Measurements from ENCODE around the gene PROK1. TPM values are rescaled to one million over a fixed set of nuclear protein-coding genes. Genes with fewer than 3 reads are reported as not detected.

The PROK1 gene
- polyA plus RNA-seq, 1 of the 3 experiments (the other 2 are of a cell fraction): not detected

DNA sequence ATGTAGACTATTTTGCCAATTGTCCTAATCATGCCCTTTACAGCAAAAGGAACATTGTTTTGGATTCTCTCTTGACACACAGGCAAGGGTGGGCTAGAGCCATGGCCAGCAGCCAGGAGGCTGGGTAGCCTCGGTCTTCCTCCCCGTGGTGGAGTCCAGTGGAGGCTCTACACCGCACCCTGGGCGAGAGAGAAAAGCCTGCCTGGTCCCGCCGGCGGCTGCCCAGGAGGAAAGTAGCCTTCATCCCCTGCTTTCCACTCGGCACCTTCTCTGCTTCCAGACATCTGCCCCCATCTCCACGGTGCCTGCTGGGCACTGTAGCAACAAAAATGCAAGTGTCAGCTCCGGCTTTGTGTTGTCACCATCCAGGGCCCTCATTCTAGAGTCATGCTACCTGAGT, 21.6 kb downstream of the PROK1 start:
- CTCF ChIA-PET: interaction anchor here (1.4 to 4.0 kb wide), 4 partner anchors 12 to 265 kb away, joined by 4 to 27 read pairs (median 11); no protein-coding TSS in a partner anchor
- TF ChIP-seq GABPA (IDR thresholded peaks at IDR 0.05; ENCODE audit: low read depth): no peak
- TF ChIP-seq, protein P1, sequence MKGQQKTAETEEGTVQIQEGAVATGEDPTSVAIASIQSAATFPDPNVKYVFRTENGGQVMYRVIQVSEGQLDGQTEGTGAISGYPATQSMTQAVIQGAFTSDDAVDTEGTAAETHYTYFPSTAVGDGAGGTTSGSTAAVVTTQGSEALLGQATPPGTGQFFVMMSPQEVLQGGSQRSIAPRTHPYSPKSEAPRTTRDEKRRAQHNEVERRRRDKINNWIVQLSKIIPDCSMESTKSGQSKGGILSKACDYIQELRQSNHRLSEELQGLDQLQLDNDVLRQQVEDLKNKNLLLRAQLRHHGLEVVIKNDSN (IDR thresholded peaks at IDR 0.05; ENCODE audit: borderline replicate concordance, low read depth): no peak
- TF ChIP-seq YY1 (IDR thresholded peaks at IDR 0.05; ENCODE audit: low read depth): no peak
- no peak for TF ChIP-seq EZH2phosphoT487 (IDR thresholded peaks at IDR 0.05; ENCODE audit: borderline replicate concordance, low read depth)
- TF ChIP-seq GATA2 (CRISPR knock-in tag; IDR thresholded peaks at IDR 0.05): no peak
- no peak for TF ChIP-seq SIN3A (IDR thresholded peaks at IDR 0.05; ENCODE audit: borderline replicate concordance, low read depth, low read length)
- TF ChIP-seq, protein P2, sequence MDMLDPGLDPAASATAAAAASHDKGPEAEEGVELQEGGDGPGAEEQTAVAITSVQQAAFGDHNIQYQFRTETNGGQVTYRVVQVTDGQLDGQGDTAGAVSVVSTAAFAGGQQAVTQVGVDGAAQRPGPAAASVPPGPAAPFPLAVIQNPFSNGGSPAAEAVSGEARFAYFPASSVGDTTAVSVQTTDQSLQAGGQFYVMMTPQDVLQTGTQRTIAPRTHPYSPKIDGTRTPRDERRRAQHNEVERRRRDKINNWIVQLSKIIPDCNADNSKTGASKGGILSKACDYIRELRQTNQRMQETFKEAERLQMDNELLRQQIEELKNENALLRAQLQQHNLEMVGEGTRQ (IDR thresholded peaks at IDR 0.05; ENCODE audit: borderline replicate concordance, low read depth, low read length): no peak
- no peak for TF ChIP-seq EP300 (IDR thresholded peaks at IDR 0.05; ENCODE audit: borderline replicate concordance in 1 of 2, low read depth in 1 of 2, low read length in 1 of 2)
- WGBS (ENCODE audit: low lambda C conversion rate): 54% methylated on average over 3 of the region's 10 CpGs

DNA sequence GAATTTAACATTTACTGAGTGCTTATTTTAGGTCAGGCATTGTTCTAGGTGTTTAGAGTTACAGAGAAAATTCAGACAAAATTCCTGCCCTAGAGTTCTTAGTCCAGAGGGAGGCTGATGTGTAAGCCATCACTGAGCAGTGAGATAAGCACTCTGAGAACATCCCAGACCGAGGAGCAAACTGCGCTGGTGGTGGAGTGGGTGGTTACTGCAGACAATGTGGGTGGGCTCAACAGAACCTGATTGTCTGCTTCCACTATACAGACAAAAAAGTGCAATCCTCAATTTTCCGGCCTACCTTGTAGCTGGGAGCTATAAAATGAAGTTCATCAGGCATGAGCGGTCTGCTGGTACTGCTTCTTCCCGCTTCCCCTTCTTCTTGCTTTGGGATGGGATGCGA, 23.5 kb downstream of the PROK1 start:
- 88% methylated on average over 6 of the region's 6 CpGs for WGBS (ENCODE audit: low lambda C conversion rate)
- H3K4me2 ChIP-seq: no peak overlapping the region
- no peaks in the 10 kb centered on the region for H3K79me2 ChIP-seq (ENCODE audit: insufficient read depth)
- H3K27me3 ChIP-seq (ENCODE audit: insufficient read depth): no peaks in the 10 kb centered on the region
- no peaks in the 10 kb centered on the region for H4K20me1 ChIP-seq (ENCODE audit: insufficient read depth)
- no peaks in the 10 kb centered on the region for H3K36me3 ChIP-seq (replicated peaks in 1 of 2; ENCODE audit: control insufficient read depth in 1 of 2, insufficient read depth in 2 of 2, low read length in 1 of 2)
- H3K9me3 ChIP-seq: no peaks in the 10 kb centered on the region
- TF ChIP-seq, protein P3, sequence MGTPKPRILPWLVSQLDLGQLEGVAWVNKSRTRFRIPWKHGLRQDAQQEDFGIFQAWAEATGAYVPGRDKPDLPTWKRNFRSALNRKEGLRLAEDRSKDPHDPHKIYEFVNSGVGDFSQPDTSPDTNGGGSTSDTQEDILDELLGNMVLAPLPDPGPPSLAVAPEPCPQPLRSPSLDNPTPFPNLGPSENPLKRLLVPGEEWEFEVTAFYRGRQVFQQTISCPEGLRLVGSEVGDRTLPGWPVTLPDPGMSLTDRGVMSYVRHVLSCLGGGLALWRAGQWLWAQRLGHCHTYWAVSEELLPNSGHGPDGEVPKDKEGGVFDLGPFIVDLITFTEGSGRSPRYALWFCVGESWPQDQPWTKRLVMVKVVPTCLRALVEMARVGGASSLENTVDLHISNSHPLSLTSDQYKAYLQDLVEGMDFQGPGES (IDR thresholded peaks at IDR 0.05; ENCODE audit: low read depth, low read length): no peak
- no peak for TF ChIP-seq NRF1 (IDR thresholded peaks at IDR 0.05; ENCODE audit: low read depth, low read length)
- no peak for TF ChIP-seq MEF2A (IDR thresholded peaks at IDR 0.05; ENCODE audit: borderline replicate concordance, low read depth)
- TF ChIP-seq GABPA (IDR thresholded peaks at IDR 0.05; ENCODE audit: low read depth): no peak
- TF ChIP-seq FOXM1 (IDR thresholded peaks at IDR 0.05; ENCODE audit: low read depth): no peak
- no peak for TF ChIP-seq SMC3 (IDR thresholded peaks at IDR 0.05; ENCODE audit: low read depth, low read length)
- TF ChIP-seq TEAD4 (IDR thresholded peaks at IDR 0.05; ENCODE audit: borderline replicate concordance, insufficient read depth): no peak
- no peak for TF ChIP-seq GATA2 (CRISPR knock-in tag; IDR thresholded peaks at IDR 0.05)
- TF ChIP-seq, protein P4, sequence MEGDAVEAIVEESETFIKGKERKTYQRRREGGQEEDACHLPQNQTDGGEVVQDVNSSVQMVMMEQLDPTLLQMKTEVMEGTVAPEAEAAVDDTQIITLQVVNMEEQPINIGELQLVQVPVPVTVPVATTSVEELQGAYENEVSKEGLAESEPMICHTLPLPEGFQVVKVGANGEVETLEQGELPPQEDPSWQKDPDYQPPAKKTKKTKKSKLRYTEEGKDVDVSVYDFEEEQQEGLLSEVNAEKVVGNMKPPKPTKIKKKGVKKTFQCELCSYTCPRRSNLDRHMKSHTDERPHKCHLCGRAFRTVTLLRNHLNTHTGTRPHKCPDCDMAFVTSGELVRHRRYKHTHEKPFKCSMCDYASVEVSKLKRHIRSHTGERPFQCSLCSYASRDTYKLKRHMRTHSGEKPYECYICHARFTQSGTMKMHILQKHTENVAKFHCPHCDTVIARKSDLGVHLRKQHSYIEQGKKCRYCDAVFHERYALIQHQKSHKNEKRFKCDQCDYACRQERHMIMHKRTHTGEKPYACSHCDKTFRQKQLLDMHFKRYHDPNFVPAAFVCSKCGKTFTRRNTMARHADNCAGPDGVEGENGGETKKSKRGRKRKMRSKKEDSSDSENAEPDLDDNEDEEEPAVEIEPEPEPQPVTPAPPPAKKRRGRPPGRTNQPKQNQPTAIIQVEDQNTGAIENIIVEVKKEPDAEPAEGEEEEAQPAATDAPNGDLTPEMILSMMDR (IDR thresholded peaks at IDR 0.05): no peak
- no peak overlapping the region for H2AFZ ChIP-seq (ENCODE audit: low read depth)
- H3K9ac ChIP-seq: no peak overlapping the region
- no peak for DNase-seq
- no peaks in the 10 kb centered on the region for H3K9me2 ChIP-seq
- ChIA-PET POLR2A (no interaction called here), CTCF (interaction anchor here (0.8 to 4.0 kb wide), 3 partner anchors 22 to 267 kb away, joined by 3 to 27 read pairs (median 4); no protein-coding TSS in a partner anchor)
- H3K27ac ChIP-seq (ENCODE audit: low read depth in 2 of 2, low read length in 1 of 2): no peak overlapping the region
- no peak overlapping the region for H3K4me3 ChIP-seq (ENCODE audit: low read depth in 2 of 2, low read length in 1 of 2)
- H3K4me1 ChIP-seq (ENCODE audit: control insufficient read depth in 1 of 2, insufficient read depth in 2 of 2, low read depth in 1 of 2, low read length in 1 of 2): peaks cover 2 to 15% of the 10 kb centered on the region in 2 experiments; a peak in 2 of 4 replicates
- peaks cover 8% of the 10 kb centered on the region for H3F3A ChIP-seq (replicated peaks; ENCODE audit: insufficient read depth)

More for the DNA sequence above, 21.6 kb downstream of the PROK1 start:
- H4K20me1 ChIP-seq (ENCODE audit: insufficient read depth): no peaks in the 10 kb centered on the region
- peaks cover 6% of the 10 kb centered on the region for H3F3A ChIP-seq (replicated peaks; ENCODE audit: insufficient read depth)
- H2AFZ ChIP-seq (ENCODE audit: low read depth): no peak overlapping the region
- no peaks in the 10 kb centered on the region for H3K9me2 ChIP-seq
- no peak for DNase-seq
- H3K27ac ChIP-seq (ENCODE audit: low read depth in 2 of 2, low read length in 1 of 2): no peak overlapping the region
- POLR2A ChIA-PET: no interaction called here
- no peaks in the 10 kb centered on the region for H3K36me3 ChIP-seq (replicated peaks in 1 of 2; ENCODE audit: control insufficient read depth in 1 of 2, insufficient read depth in 2 of 2, low read length in 1 of 2)
- no peak overlapping the region for H3K4me2 ChIP-seq
- H3K4me3 ChIP-seq (ENCODE audit: low read depth in 2 of 2, low read length in 1 of 2): no peak overlapping the region
- H3K27me3 ChIP-seq (ENCODE audit: insufficient read depth): no peaks in the 10 kb centered on the region
- no peaks in the 10 kb centered on the region for H3K9me3 ChIP-seq
- no peaks in the 10 kb centered on the region for H3K79me2 ChIP-seq (ENCODE audit: insufficient read depth)
- peaks cover 2 to 9% of the 10 kb centered on the region in 2 experiments; a peak in 2 of 4 replicates for H3K4me1 ChIP-seq (ENCODE audit: control insufficient read depth in 1 of 2, insufficient read depth in 2 of 2, low read depth in 1 of 2, low read length in 1 of 2)
- no peak overlapping the region for H3K9ac ChIP-seq
